ENCODE results near the gene TSPYL1. TPM values are rescaled to one million over a fixed set of nuclear protein-coding genes. Genes with fewer than 3 reads are reported as not detected.

The TSPYL1 gene
- total RNA-seq, 4 donors from 2014 or later = 16.1 to 59.8 (median 47.9) TPM

DNA sequence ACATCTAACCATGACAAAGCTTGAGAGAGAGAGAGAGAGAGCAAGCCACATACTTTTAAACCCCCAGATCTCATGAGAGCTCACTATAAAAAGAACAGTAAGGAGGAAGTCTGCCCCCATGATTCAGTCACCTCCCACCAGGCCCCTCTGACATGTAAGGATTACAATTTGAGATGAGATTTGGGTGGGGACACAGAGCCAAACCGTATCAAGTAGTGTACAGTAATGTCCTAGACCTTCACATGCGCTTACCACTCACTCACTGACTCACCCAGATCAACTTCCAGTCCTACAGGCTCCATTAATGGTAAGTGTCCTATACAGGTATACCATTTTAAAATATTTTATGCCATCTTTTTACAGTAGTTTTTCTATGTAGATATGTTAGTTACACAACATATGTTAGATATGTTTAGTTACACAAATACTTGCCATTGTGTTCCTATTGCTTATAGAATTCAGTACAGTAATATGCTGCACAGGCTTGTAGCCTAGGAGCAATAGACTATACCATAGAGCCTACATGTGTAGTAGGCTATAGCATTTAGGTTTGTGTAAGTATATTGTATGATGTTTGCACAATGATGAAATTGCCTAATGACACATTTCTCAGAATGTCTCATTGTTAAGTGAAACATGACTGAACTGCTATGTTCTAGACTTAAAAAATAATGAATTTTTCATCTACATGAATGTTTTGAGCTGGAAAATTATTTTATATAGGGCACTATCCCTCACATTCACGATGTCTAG, 11.7 kb downstream of the TSPYL1 start:
- TF ChIP-seq EP300 (IDR thresholded peaks at IDR 0.05; ENCODE audit: low read depth) = no peak
- TF ChIP-seq POLR2AphosphoS5 (IDR thresholded peaks at IDR 0.05) = no peak
- no peak for TF ChIP-seq POLR2A (IDR thresholded peaks at IDR 0.05)
- TF ChIP-seq, protein P1, sequence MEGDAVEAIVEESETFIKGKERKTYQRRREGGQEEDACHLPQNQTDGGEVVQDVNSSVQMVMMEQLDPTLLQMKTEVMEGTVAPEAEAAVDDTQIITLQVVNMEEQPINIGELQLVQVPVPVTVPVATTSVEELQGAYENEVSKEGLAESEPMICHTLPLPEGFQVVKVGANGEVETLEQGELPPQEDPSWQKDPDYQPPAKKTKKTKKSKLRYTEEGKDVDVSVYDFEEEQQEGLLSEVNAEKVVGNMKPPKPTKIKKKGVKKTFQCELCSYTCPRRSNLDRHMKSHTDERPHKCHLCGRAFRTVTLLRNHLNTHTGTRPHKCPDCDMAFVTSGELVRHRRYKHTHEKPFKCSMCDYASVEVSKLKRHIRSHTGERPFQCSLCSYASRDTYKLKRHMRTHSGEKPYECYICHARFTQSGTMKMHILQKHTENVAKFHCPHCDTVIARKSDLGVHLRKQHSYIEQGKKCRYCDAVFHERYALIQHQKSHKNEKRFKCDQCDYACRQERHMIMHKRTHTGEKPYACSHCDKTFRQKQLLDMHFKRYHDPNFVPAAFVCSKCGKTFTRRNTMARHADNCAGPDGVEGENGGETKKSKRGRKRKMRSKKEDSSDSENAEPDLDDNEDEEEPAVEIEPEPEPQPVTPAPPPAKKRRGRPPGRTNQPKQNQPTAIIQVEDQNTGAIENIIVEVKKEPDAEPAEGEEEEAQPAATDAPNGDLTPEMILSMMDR (IDR thresholded peaks at IDR 0.05) = no peak
- no peaks in the 10 kb centered on the region for H3K4me1 ChIP-seq
- H3K4me3 ChIP-seq = no peak overlapping the region
- no peaks in the 10 kb centered on the region for H3K27me3 ChIP-seq
- intact Hi-C loops (cut with DNase I; ENCODE audit: low total_unique reads) (no loop called here), in situ Hi-C loops (cut with MboI; ENCODE audit: low pct_ligation_motif_present in 1 of 4, low pct_unique_long_range_greater_than_20kb in 1 of 4, low sequenced_read_pairs in 3 of 4) (loop anchor here in 1 of 4 donors (10.0 kb wide), 1 partner anchor 267 kb away; no protein-coding TSS in a partner anchor)
- peaks cover 3 to 7% of the 10 kb centered on the region in 2 donors for H3K9me3 ChIP-seq
- WGBS, 2 donors (ENCODE audit: low coverage in 1 of 2) = 41 to 45% methylated on average over 3 of the region's 3 CpGs
- no peak for DNase-seq
- no peak overlapping the region for H3K27ac ChIP-seq
- H3K36me3 ChIP-seq = peaks cover 0 to under 1% (median 0%) of the 10 kb centered on the region in 4 donors

DNA sequence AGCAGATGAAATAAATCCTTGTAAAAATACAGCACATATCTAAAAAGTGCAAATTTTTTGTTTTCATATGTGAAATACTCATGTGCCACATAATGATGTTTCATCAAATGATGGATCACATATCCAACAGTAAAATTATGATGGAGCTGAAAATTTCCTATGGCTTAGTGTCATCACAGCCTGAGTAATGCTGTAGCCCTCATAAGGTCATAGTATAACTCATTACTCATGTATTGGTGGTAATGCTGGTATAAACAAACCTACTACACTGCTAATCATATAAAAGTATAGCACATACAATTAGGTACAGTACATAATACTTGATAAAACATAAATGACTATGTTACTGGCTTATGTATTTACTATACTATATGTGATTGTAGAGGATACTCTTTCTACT, 12.9 kb downstream of the TSPYL1 start:
- H3K4me3 ChIP-seq = no peak overlapping the region
- DNase-seq = no peak
- H3K27ac ChIP-seq = no peak overlapping the region
- intact Hi-C loops (cut with DNase I; ENCODE audit: low total_unique reads) = no loop called here
- H3K4me1 ChIP-seq = no peaks in the 10 kb centered on the region
- no peaks in the 10 kb centered on the region for H3K36me3 ChIP-seq
- peaks cover 3 to 12% of the 10 kb centered on the region in 2 donors for H3K9me3 ChIP-seq
- in situ Hi-C loops (cut with MboI; ENCODE audit: low pct_ligation_motif_present in 1 of 4, low pct_unique_long_range_greater_than_20kb in 1 of 4, low sequenced_read_pairs in 3 of 4) = loop anchor here in 1 of 4 donors (10.0 kb wide), 1 partner anchor 268 kb away; no protein-coding TSS in a partner anchor
- no peaks in the 10 kb centered on the region for H3K27me3 ChIP-seq
- TF ChIP-seq EP300 (IDR thresholded peaks at IDR 0.05; ENCODE audit: low read depth) = no peak

DNA sequence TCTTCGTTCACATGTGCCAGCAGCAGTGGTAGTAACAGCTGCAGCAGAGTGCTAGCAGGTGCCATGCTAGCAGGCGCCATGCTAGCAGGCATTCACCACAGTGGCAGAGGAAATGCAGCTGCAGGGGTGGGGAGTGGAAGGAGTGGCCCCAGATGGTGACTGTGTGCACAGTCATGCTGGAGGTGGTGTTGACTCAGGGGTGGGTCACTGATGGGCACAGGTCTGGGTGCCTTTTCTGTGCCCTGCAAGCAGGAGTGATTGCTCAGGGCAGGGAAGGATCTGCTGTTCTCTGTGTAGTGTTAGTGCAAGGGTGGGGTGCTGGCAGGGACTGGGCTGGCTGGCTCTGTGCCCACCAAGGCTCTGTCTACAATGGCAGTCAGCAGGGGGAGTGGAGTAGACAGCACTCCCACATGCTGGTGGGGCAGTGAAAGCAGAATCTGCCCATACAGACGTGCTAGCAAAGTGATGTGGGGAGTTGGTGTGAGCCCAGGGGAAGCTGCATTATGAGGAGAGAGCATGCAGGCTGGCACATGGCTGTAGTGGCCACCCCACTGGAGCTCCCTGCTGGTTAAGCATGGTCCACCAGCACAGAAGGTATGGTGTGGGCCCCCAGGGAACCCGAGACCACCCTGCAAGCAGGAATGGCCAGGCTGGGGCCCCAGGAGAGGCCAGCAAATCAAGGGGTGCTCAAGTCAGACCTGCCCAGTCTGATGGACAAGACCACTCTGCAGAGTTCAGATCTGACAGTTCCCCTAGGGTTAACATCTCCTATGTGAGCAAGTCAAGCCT, 14.5 kb downstream of the TSPYL1 start:
- TF ChIP-seq, protein P1 (IDR thresholded peaks at IDR 0.05) = no peak
- TF ChIP-seq POLR2AphosphoS5 (IDR thresholded peaks at IDR 0.05) = no peak
- TF ChIP-seq POLR2A (IDR thresholded peaks at IDR 0.05) = no peak
- TF ChIP-seq EP300 (IDR thresholded peaks at IDR 0.05; ENCODE audit: low read depth) = no peak
- 80 to 87% methylated on average over 1 to 4 of the region's 4 CpGs for WGBS, 2 donors (ENCODE audit: low coverage in 1 of 2)
- Histone ChIP-seq H3K9me3 (peaks cover 3 to 12% of the 10 kb centered on the region in 2 donors), H3K4me1 (no peaks in the 10 kb centered on the region), H3K4me3 (no peak overlapping the region), H3K27me3 (no peaks in the 10 kb centered on the region), H3K36me3 (no peaks in the 10 kb centered on the region), H3K27ac (no peak overlapping the region)
- intact Hi-C loops (cut with DNase I; ENCODE audit: low total_unique reads) (no loop called here), in situ Hi-C loops (cut with MboI; ENCODE audit: low pct_ligation_motif_present in 1 of 4, low pct_unique_long_range_greater_than_20kb in 1 of 4, low sequenced_read_pairs in 3 of 4) (loop anchor here in 1 of 4 donors (10.0 kb wide), 1 partner anchor 270 kb away; no protein-coding TSS in a partner anchor)
- DNase-seq = no peak

DNA sequence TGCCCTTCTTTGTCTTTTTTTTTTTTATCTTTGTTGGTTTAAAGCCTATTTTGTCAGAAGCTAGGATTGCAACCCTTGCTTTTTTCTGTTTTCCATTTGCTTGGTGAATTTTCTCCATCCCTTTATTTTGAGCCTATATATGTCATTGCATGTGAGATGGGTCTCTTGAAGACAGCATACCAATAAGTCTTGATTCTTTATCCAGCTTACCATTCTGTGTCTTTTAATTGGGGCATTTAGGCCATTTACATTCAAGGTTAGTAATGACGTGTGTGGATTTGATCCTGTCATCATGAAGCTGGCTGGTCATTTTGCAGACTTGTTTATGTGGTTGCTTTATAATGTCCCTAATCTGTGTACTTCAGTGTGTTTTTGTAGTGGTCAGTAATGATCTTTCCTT, 16.4 kb downstream of the TSPYL1 start:
- TF ChIP-seq POLR2A (IDR thresholded peaks at IDR 0.05) = no peak
- Histone ChIP-seq H3K27ac (no peak overlapping the region), H3K27me3 (no peaks in the 10 kb centered on the region), H3K4me3 (no peak overlapping the region), H3K9me3 (peaks cover 3 to 12% of the 10 kb centered on the region in 2 donors), H3K36me3 (no peaks in the 10 kb centered on the region), H3K4me1 (no peaks in the 10 kb centered on the region)
- in situ Hi-C loops (cut with MboI; ENCODE audit: low pct_ligation_motif_present in 1 of 4, low pct_unique_long_range_greater_than_20kb in 1 of 4, low sequenced_read_pairs in 3 of 4) = loop anchor here in 1 of 4 donors (10.0 kb wide), 1 partner anchor 271 kb away; no protein-coding TSS in a partner anchor
- 100% methylated on average over 1 of the region's 1 CpG for WGBS, 2 donors (ENCODE audit: low coverage in 1 of 2)
- DNase-seq = no peak
- intact Hi-C loops (cut with DNase I; ENCODE audit: low total_unique reads) = no loop called here

DNA sequence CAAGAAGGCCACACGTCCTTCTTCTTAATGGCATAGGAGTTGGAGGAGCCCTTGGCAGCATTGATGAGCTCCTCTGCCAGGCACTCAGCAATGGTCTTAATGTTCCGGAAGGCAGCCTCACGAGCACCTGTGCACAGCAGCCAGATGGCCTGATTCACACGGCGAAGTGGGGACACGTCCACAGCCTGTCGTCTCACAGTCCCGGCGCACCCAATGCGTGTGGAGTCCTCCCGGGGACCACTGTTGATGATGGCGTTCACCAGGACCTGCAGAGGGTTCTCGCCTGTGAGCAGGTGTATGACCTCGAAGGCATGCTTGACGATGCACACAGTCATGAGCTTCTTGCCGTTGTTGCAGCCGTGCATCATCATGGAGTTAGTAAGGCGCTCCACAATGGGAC, 21.2 kb downstream of the TSPYL1 start:
- in situ Hi-C loops (cut with MboI; ENCODE audit: low pct_ligation_motif_present in 1 of 4, low pct_unique_long_range_greater_than_20kb in 1 of 4, low sequenced_read_pairs in 3 of 4) (no loop called here), intact Hi-C loops (cut with DNase I; ENCODE audit: low total_unique reads) (no loop called here)
- no peak for DNase-seq
- H3K4me3 ChIP-seq = no peak overlapping the region
- no peaks in the 10 kb centered on the region for H3K36me3 ChIP-seq
- TF ChIP-seq, protein P1 (IDR thresholded peaks at IDR 0.05) = no peak
- no peak for TF ChIP-seq EP300 (IDR thresholded peaks at IDR 0.05; ENCODE audit: low read depth)
- no peak for TF ChIP-seq POLR2A (IDR thresholded peaks at IDR 0.05)
- TF ChIP-seq POLR2AphosphoS5 (IDR thresholded peaks at IDR 0.05) = no peak
- H3K27ac ChIP-seq = no peak overlapping the region
- H3K27me3 ChIP-seq = no peaks in the 10 kb centered on the region
- peaks cover 3 to 10% of the 10 kb centered on the region in 2 donors for H3K9me3 ChIP-seq
- WGBS, 2 donors (ENCODE audit: low coverage in 1 of 2) = 95% methylated on average over 18 of the region's 18 CpGs; no CpG with 5 or more reads in 1 of the 2 donors
- H3K4me1 ChIP-seq = peaks cover 9 to 14% (median 13%) of the 10 kb centered on the region in 4 donors
